Measurements from ENCODE around the gene PSMA6. TPM values are rescaled to one million over a fixed set of nuclear protein-coding genes. Genes with fewer than 3 reads are reported as not detected.
A peak's percentile ranks its signal among the peaks of the same experiment; 100 is the strongest.

Gene PSMA6
- total and polyA plus RNA-seq, 2 of the 13 experiments (the other 11 are each of a cell fraction or from before 2014, with no cell fraction given) = 525 to 1,109 TPM

GRCh38 chr14:35353409-35354172, 61.4 kb downstream of the PSMA6 start (continued):
- TF ChIP-seq SOX13 (IDR thresholded peaks at IDR 0.05) (no peak), SOX13 (CRISPR knock-in tag; conservative IDR thresholded peaks at IDR 0.05 in 1 of 2, IDR thresholded peaks at IDR 0.05 in 1 of 2) (peak in 1 of 2 experiments; percentile 81; a peak in 2 of 4 replicates), ZNF282 (IDR thresholded peaks at IDR 0.05; ENCODE audit: partially characterized antibody) (no peak), ZBTB42 (CRISPR knock-in tag; IDR thresholded peaks at IDR 0.05) (no peak), REL (CRISPR knock-in tag; conservative IDR thresholded peaks at IDR 0.05) (no peak), ZNF546 (CRISPR knock-in tag; conservative IDR thresholded peaks at IDR 0.05) (no peak), SNAI1 (CRISPR knock-in tag; IDR thresholded peaks at IDR 0.05; ENCODE audit: borderline replicate concordance) (no peak), ZNF75D (CRISPR knock-in tag; IDR thresholded peaks at IDR 0.05; ENCODE audit: borderline replicate concordance) (no peak), STAT6 (CRISPR knock-in tag; IDR thresholded peaks at IDR 0.05; ENCODE audit: borderline replicate concordance) (no peak), ZNF235 (CRISPR knock-in tag; IDR thresholded peaks at IDR 0.05; ENCODE audit: borderline replicate concordance) (no peak), GFI1 (CRISPR knock-in tag; IDR thresholded peaks at IDR 0.05; ENCODE audit: borderline replicate concordance) (no peak), FOXP1 (IDR thresholded peaks at IDR 0.05) (no peak), FOXP1 (CRISPR knock-in tag; IDR thresholded peaks at IDR 0.05) (peak; percentile 81; the same call in 1 of the 2 replicates), NCOA5 (CRISPR knock-in tag; IDR thresholded peaks at IDR 0.05) (no peak), MTF1 (CRISPR knock-in tag; IDR thresholded peaks at IDR 0.05) (no peak), ZNF234 (CRISPR knock-in tag; conservative IDR thresholded peaks at IDR 0.05) (no peak), ARID4A (CRISPR knock-in tag; IDR thresholded peaks at IDR 0.05; ENCODE audit: borderline replicate concordance) (peak; percentile 51; the same call in 1 of the 2 replicates), ZNF605 (CRISPR knock-in tag; IDR thresholded peaks at IDR 0.05) (no peak), ATM (IDR thresholded peaks at IDR 0.05; ENCODE audit: borderline replicate concordance) (no peak), HNRNPLL (IDR thresholded peaks at IDR 0.05; ENCODE audit: low read depth, low read length, poor library complexity, severe bottlenecking) (no peak), ZGPAT (CRISPR knock-in tag; IDR thresholded peaks at IDR 0.05) (peak; percentile 75), FLYWCH1 (CRISPR knock-in tag; IDR thresholded peaks at IDR 0.05) (no peak), THAP11 (CRISPR knock-in tag; IDR thresholded peaks at IDR 0.05) (peak; percentile 49; the same call in 1 of the 2 replicates)
